GM19468 (cell line): ENCODE measurements around the gene TARS2.

Source experiments
- ATAC-seq: cut with Tn5 transposase; IDR thresholded peaks from one replicate; pipeline ENCODE4 v1.9.1; 2021; ENCODE audit warnings: mild to moderate bottlenecking, moderate library complexity, moderate number of reproducible peaks; ENCODE audit not compliant: unreplicated experiment; ENCODE audit errors: extremely low read depth

TARS2 gene

GRCh38 chr1:150486966-150487762, at the start of gene TARS2:
TSS of gene TARS2 (plus strand) at chr1:150487419. CDS start at chr1:150487451, 32 bp downstream.
- peak; percentile 94 for ATAC-seq

- ATAC-seq, result no peak
Observed at GRCh38 chr1:150441121-150441520, 46.1 kb upstream of the TARS2 start.

GRCh38 chr1:150444232-150444631, 43.0 kb upstream of the TARS2 start:
- no peak for ATAC-seq

DNA sequence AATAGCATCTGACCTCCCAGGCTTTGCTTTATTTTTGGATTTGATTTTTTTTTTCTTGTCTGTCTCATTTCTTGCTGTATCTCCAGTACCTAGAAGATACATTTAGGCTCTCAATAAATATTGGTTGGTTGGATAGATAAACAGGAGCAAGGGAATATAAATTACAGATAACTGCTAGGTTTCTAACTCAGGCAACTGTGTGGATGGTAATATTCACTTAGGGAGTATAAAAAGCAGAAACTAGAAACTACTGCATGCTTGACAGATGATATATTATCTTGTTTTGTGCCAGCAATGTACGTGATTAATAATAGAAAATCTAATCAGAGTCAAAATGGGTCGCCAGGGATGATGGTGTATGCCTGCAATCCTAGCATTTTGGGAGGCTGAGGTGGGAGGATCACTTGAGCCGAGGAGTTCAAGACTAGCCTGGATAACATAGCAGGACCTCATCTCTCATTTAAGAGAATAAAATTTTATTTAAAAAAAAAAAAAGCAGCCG, 31.0 kb upstream of the TARS2 start:
- no peak for ATAC-seq

DNA sequence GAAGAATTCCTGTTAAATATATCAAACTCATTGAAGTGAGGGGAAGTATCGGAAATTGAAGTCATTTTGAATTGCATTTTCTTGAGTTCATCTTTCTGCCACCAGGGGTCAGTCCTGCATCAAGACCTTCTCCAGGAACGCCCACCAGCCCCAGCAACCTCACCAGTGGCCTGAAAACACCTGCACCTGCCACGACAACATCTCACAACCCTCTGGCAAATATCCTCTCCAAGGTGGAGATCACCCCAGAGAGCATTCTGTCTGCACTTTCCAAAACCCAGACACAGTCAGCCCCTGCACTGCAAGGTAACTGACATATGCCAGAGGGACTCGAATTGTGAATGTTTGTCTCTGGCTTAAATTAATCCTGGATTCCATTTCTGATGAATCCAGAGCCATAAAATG, 22.8 kb upstream of the TARS2 start:
- no peak for ATAC-seq

- no peak for ATAC-seq
Observed at GRCh38 chr1:150466964-150467363, 20.3 kb upstream of the TARS2 start.

- no peak for ATAC-seq
Observed at GRCh38 chr1:150469291-150469690, 17.9 kb upstream of the TARS2 start.

GRCh38 chr1:150472601-150473200, 14.5 kb upstream of the TARS2 start:
- no peak for ATAC-seq

GRCh38 chr1:150473659-150474058, 13.6 kb upstream of the TARS2 start:
- ATAC-seq, result no peak

GRCh38 chr1:150474869-150475268, 12.3 kb upstream of the TARS2 start:
- ATAC-seq, result no peak

GRCh38 chr1:150476754-150477153, 10.5 kb upstream of the TARS2 start:
- ATAC-seq, result no peak

GRCh38 chr1:150477320-150477719, 9.9 kb upstream of the TARS2 start:
- no peak for ATAC-seq

DNA sequence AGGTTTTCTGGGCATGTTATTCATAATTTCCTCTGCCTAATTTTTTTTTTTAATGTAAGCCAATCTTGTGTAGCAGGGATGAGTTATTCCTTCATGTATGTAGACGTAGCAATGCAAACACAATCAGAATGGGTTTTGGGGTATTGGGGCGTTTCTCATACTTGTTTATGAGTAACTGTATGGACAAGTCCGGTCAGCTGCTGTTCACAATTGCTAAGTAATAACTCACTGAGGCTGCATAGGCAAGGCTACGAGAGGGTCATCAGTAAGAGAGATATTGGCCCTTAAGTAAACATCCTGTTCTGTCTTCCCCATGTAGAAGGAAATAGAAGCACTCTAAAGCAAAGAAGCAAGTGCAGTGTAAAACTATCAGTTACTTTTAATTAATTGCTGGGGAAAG, 9.5 kb upstream of the TARS2 start:
- no peak for ATAC-seq

DNA sequence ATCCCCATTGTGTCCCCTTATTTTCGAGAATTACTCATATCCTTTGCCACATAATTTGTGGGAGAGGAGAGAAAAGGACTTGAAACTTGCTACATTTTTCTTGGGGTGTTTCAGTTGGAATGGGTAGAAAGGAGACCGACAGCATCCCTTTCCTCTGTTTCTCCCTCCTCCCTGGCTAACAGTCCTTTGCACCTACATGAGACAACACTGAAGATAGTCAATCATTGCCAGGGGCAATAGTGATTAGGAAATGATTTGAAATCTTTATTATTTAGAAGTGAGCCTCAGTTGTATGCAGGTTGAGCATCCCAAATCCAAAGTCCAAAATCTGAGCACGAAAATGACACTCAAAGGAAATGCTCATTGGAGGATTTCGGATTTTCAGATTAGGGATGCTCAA, 7.8 kb upstream of the TARS2 start:
- no peak for ATAC-seq

GRCh38 chr1:150479927-150480352, 7.3 kb upstream of the TARS2 start:
- ATAC-seq, result no peak

DNA sequence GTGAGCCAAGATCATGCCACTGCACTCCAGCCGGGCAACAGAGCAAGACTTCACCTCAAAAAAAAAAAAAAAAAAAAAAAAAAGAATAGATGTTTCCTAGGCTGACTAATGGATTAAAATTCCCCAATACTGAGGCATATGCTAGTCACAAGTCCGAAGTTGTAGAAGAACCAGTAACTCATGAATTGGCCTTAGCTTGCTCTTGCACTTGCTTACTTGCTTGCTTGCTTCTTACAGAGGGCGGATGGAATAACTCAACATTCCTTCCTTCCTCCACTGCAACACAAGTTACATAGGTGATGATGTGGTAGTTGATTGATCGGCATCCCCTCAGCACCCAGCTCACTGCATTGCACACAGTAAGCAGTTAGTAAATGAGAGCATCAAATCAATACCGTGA, 2.8 kb upstream of the TARS2 start:
- ATAC-seq, result no peak

- ATAC-seq, result no peak
Observed at GRCh38 chr1:150484861-150485260, 2.4 kb upstream of the TARS2 start.

GRCh38 chr1:150487763-150488115, 520 bp downstream of the TARS2 start:
- ATAC-seq, result no peak

GRCh38 chr1:150493175-150493574, 6.0 kb downstream of the TARS2 start:
- ATAC-seq, result no peak

DNA sequence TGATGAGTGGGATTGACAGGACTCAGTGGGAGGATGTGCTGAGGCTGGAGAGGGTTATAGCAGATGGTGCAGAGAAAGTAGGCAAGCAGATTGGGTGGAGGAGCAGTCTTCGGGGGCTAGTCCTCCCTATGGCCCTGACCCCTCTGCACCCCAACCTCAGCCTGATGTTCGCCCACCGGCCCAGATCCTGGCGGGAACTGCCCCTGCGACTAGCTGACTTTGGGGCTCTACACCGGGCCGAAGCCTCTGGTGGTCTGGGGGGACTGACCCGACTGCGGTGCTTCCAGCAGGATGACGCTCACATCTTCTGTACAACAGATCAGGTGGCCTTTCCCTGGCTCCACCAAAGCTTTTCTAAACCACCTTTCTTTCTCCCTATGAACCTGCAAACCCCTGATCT, 11.1 kb downstream of the TARS2 start:
- no peak for ATAC-seq

DNA sequence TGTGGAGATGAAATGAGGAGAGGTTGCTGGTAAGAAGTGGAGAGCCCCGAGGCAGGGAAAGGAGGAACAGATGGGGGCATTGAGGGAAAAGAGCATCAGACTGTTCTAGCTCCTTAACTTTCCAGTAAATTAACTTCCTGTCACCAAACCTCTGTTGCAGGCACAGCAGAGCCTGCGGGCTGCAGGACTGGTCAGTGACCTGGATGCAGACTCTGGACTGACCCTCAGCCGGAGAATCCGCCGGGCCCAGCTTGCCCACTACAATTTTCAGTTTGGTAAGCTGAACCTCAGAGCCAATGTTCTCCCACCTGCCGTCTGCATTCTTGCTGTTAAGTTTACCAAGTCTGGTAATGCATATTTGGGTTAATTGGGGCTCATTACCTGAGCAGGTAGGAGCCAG, 18.2 kb downstream of the TARS2 start:
- ATAC-seq, result no peak
